Pancreas (tissue), 10 donors: ENCODE data around the gene RGS7. TPM values are rescaled to one million over a fixed set of nuclear protein-coding genes. Genes with fewer than 3 reads are reported as not detected.

ENCODE experiments used
- ATAC-seq, 4 donors: fragments of 200-7000 bp; cut with Tn5 transposase; one replicate each; pipeline versions ENCODE4 v1.8.0 to v1.9.1; 2020; ENCODE audit warnings: mild to moderate bottlenecking in 4 of 4, moderate library complexity in 4 of 4
- DNase-seq, 6 donors: peaks; one replicate each; pipeline ENCODE4 v3.0.0-alpha.2; 2020
- FAIRE-seq: peaks from 2 replicates; lab custom pipeline; 2012; peaks lifted over from hg19 to GRCh38; lab: Jason Lieb, UNC
- H3K27ac ChIP-seq, 4 donors: fragments of 200-600 bp; sonication (generic); 1 replicate in 3 of 4; 2 replicates in 1 of 4; pipeline versions ENCODE4 v1.5.0 to v1.8.0; 2020
- H3K27me3 ChIP-seq, 4 donors: fragments of 200-600 bp; one replicate each; pipeline ENCODE4 v1.8.0; 2021
- H3K36me3 ChIP-seq, 3 donors: fragments of 200-600 bp; sonication (generic) in 1 of 3; one replicate each; pipeline versions ENCODE4 v1.5.0 to v1.8.0; 2020 to 2021
- H3K4me1 ChIP-seq, 3 donors: fragments of 200-600 bp; one replicate each; pipeline ENCODE4 v1.8.0; 2021
- H3K4me3 ChIP-seq, 4 donors: fragments of 200-600 bp; sonication (generic) in 2 of 4; one replicate each; pipeline versions ENCODE4 v1.5.0 to v1.8.0; 2020 to 2021
- H3K9me3 ChIP-seq, 4 donors: fragments of 200-600 bp; one replicate each; pipeline ENCODE4 v1.8.0; 2021
- WGBS, 2 donors: extraction: QIAGEN DNeasy Blood & Tissue Kit; methylation state at CpG; one replicate each; pipeline ENCODE4 v1.1.7; 2013; 5-methylcytosine and 5-hydroxymethylcytosine counted together
- intact Hi-C, 3 donors: fragments of 100-400 bp; cut with DNase I; formaldehyde crosslinking; loops; one replicate each; pipeline versions ENCODE4 v1.11.1 to v1.14.2; 2022
- polyA plus RNA-seq, 2 donors: library from polyadenylated mRNA; stranded (reverse); fragments of 200-250 nt; gene quantifications; one replicate each; pipeline ENCODE4 v1.2.3, GENCODE V29; 2013
- total RNA-seq, 6 donors: library from RNA; stranded (reverse); fragmentation: NEBNext Ultra II Directional in 4 of 6; extraction: Animal tissue kit (Norgen Biotek cat#: 25700) in 4 of 6; gene quantifications; one replicate each; pipeline versions ENCODE4 v1.2.1 to v1.2.4, GENCODE V29; 2021 to 2023
- TF ChIP-seq, protein P1 (sequence below), 4 donors: fragments of 200-600 bp; sonication (generic) in 3 of 4; IDR thresholded peaks; one replicate each; pipeline versions ENCODE4 v1.5.0 to v1.8.0; 2021; ENCODE audit warnings: antibody characterized with exemption in 4 of 4
- donor health status: healthy with polysubstance abuse.
- donor health status: DM: no; HTN: no; CAD: no; lungs with moderate emphysema.
- donor health status: DM: no; HTN: no; CAD: no.
- donor health status: control.
- donor health status: control.
- donor health status: Bipolar disorder and iron deficiency.
- donor health status: DM: yes; HTN: yes; CAD: no.
- donor health status: DM: no; HTN: no; CAD: no.
- donor health status: DM: no; HTN: no; CAD: no.
- donor health status: DM: yes; HTN: yes; CAD: no.

Gene RGS7
- total and polyA plus RNA-seq, 8 donors: 0.08 to 4.2 (median 0.33) TPM

DNA sequence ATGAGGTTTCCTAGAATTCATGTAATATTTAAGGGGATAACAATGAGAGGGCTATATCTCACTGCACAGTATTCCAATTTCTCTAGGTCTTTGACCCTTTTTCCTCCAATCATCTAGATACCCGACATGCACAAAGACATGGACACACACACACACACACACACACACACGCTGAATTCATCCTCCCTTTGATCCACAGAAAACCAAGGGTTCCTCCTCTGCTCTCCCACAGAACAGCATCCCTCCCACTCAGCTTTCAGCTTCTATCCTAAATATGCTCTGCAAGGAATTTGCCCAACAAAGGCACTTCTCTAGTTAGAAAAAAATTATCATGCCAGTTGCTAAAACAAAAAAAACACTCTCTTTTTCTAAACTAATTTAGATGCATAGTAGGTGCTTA, 231.7 kb downstream of the RGS7 start:
- Histone ChIP-seq H3K4me3 (no peak overlapping the region), H3K9me3 (no peaks in the 10 kb centered on the region), H3K4me1 (no peaks in the 10 kb centered on the region), H3K36me3 (no peaks in the 10 kb centered on the region), H3K27ac (no peak overlapping the region), H3K27me3 (peaks cover 0 to 5% (median 0%) of the 10 kb centered on the region in 4 donors)
- WGBS, 2 donors: 70 to 92% methylated on average over 2 of the region's 2 CpGs
- FAIRE-seq: no peak
- no peak for DNase-seq
- TF ChIP-seq, protein P1, sequence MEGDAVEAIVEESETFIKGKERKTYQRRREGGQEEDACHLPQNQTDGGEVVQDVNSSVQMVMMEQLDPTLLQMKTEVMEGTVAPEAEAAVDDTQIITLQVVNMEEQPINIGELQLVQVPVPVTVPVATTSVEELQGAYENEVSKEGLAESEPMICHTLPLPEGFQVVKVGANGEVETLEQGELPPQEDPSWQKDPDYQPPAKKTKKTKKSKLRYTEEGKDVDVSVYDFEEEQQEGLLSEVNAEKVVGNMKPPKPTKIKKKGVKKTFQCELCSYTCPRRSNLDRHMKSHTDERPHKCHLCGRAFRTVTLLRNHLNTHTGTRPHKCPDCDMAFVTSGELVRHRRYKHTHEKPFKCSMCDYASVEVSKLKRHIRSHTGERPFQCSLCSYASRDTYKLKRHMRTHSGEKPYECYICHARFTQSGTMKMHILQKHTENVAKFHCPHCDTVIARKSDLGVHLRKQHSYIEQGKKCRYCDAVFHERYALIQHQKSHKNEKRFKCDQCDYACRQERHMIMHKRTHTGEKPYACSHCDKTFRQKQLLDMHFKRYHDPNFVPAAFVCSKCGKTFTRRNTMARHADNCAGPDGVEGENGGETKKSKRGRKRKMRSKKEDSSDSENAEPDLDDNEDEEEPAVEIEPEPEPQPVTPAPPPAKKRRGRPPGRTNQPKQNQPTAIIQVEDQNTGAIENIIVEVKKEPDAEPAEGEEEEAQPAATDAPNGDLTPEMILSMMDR (IDR thresholded peaks at IDR 0.05): no peak
- intact Hi-C loops: no loop called here
- ATAC-seq: no peak

DNA sequence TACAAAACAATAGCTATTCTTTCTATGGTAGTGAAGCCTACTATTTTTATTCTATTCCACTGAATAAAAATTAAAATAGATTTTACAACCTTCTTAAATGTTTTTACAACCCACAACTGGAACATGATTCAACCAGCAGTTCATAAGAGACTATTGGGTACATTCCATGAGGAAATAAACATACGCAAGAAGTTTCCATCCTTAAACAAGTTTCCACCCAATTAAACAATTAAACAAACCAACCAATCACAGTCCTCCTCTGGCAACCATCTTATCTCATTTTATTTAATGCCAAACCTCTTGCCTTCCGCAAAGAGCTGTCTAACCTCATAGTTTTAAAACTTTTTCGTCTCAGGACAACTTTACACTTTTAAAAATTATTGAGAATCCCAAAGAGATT, 239.0 kb downstream of the RGS7 start:
- DNase-seq (no peak), FAIRE-seq (peak; percentile 17), ATAC-seq (no peak)
- Histone ChIP-seq H3K4me1 (no peaks in the 10 kb centered on the region), H3K27ac (no peak overlapping the region), H3K9me3 (no peaks in the 10 kb centered on the region), H3K4me3 (no peak overlapping the region), H3K36me3 (no peaks in the 10 kb centered on the region), H3K27me3 (no peaks in the 10 kb centered on the region)
- TF ChIP-seq, protein P1 (IDR thresholded peaks at IDR 0.05): no peak
- WGBS, 2 donors: 61 to 86% methylated on average over 3 of the region's 3 CpGs
- intact Hi-C loops: no loop called here

DNA sequence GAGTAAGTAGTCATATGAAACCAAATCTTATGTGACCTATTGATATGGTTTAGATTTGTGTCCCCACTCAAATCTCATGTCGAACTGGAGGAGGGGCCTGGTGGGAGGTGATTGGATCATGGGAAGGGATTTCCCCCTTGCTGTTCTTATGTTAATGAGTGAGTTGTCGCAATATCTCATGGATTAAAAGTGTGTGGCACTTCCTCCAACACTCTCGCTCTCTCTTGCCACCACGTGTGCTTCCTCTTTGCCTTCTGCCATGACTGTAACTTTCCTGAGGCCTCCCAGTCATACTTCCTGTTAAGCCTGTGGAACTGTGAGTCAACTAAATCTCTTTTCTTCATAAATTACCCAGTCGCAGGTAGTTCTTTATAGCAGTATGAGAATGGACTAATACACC, 241.2 kb downstream of the RGS7 start:
- Histone ChIP-seq H3K4me3 (no peak overlapping the region), H3K9me3 (no peaks in the 10 kb centered on the region), H3K4me1 (no peaks in the 10 kb centered on the region), H3K27ac (no peak overlapping the region), H3K36me3 (no peaks in the 10 kb centered on the region), H3K27me3 (peaks cover 0 to 6% (median 0%) of the 10 kb centered on the region in 4 donors)
- ATAC-seq (no peak), DNase-seq (no peak), FAIRE-seq (no peak)
- WGBS, 2 donors: 73 to 85% methylated on average over 5 of the region's 5 CpGs
- intact Hi-C loops: no loop called here
- TF ChIP-seq, protein P1 (IDR thresholded peaks at IDR 0.05): no peak

- Histone ChIP-seq H3K27ac (no peak overlapping the region), H3K4me3 (no peak overlapping the region), H3K4me1 (no peaks in the 10 kb centered on the region), H3K36me3 (no peaks in the 10 kb centered on the region), H3K27me3 (peaks cover 0 to 7% (median 0%) of the 10 kb centered on the region in 4 donors), H3K9me3 (no peaks in the 10 kb centered on the region)
- TF ChIP-seq, protein P1 (IDR thresholded peaks at IDR 0.05): no peak
- intact Hi-C loops: no loop called here
- DNase-seq (no peak), FAIRE-seq (no peak), ATAC-seq (no peak)
- WGBS, 2 donors: 45 to 78% methylated on average over 1 of the region's 1 CpG
Measured at GRCh38 chr1:241114699-241115233, 242.2 kb downstream of the RGS7 start.

- H3K27me3 ChIP-seq: peaks cover 0 to 7% (median 0%) of the 10 kb centered on the region in 4 donors
- H3K4me1 ChIP-seq: no peaks in the 10 kb centered on the region
- TF ChIP-seq, protein P1 (IDR thresholded peaks at IDR 0.05): no peak
- DNase-seq (no peak), FAIRE-seq (no peak), ATAC-seq (no peak)
- no peaks in the 10 kb centered on the region for H3K9me3 ChIP-seq
- no peak overlapping the region for H3K27ac ChIP-seq
- H3K4me3 ChIP-seq: no peak overlapping the region
- H3K36me3 ChIP-seq: no peaks in the 10 kb centered on the region
- intact Hi-C loops: no loop called here
- 31 to 36% methylated on average over 5 of the region's 5 CpGs for WGBS, 2 donors
Measured at GRCh38 chr1:241113557-241113956, 243.4 kb downstream of the RGS7 start.
